Gastroesophageal sphincter (tissue), 4 donors: ENCODE measurements around the gene ABCC6. TPM values are rescaled to one million over a fixed set of nuclear protein-coding genes. Genes with fewer than 3 reads are reported as not detected.

ENCODE experiments used
- ATAC-seq: fragments of 150-250 bp; one replicate; pipeline ENCODE4 v1.9.1; 2016; ENCODE audit warnings: mild to moderate bottlenecking, moderate library complexity
- H3K27ac ChIP-seq, 4 donors: fragments of 200-600 bp; sonication (generic) in 3 of 4; 1 replicate in 3 of 4; 2 replicates in 1 of 4; pipeline ENCODE4 v1.5.1; 2016 to 2019
- H3K27me3 ChIP-seq: fragments of 200-600 bp; sonication (generic); one replicate; pipeline ENCODE4 v1.5.1; 2019
- H3K36me3 ChIP-seq, 2 donors: fragments of 200-600 bp; sonication (generic); one replicate each; pipeline ENCODE4 v1.5.1; 2019; ENCODE audit warnings: control low read depth in 1 of 2
- H3K4me1 ChIP-seq, 3 donors: fragments of 200-600 bp; sonication (generic); 1 replicate in 2 of 3; 2 replicates in 1 of 3; pipeline ENCODE4 v1.5.1; 2016 to 2019; ENCODE audit warnings: control low read depth in 2 of 3
- H3K4me3 ChIP-seq, 2 donors: fragments of 200-600 bp; sonication (generic); one replicate each; pipeline ENCODE4 v1.5.1; 2019; ENCODE audit warnings: mild to moderate bottlenecking in 1 of 2, moderate library complexity in 1 of 2
- H3K9me3 ChIP-seq, 3 donors: fragments of 200-600 bp; sonication (generic); one replicate each; pipeline ENCODE4 v1.5.1; 2017 to 2019; ENCODE audit warnings: control low read depth in 2 of 3
- EP300 ChIP-seq: sonication (generic); formaldehyde crosslinking; IDR thresholded peaks from one replicate; pipeline ENCODE4 v1.6.1; 2017; ENCODE audit warnings: antibody characterized with exemption, mild to moderate bottlenecking
- POLR2A ChIP-seq, 2 donors: fragments of 450-650 bp; IDR thresholded peaks; one replicate each; pipeline ENCODE4 v1.6.1; 2017; ENCODE audit warnings: antibody characterized with exemption in 2 of 2, mild to moderate bottlenecking in 2 of 2, moderate library complexity in 1 of 2
- POLR2AphosphoS5 ChIP-seq: sonication (generic); formaldehyde crosslinking; IDR thresholded peaks from one replicate; pipeline ENCODE4 v1.6.1; 2017; ENCODE audit warnings: antibody characterized with exemption
- WGBS, 2 donors: methylation state at CpG; one replicate each; pipeline ENCODE4 v1.1.5; 2018; ENCODE audit warnings: low coverage in 1 of 2; 5-methylcytosine and 5-hydroxymethylcytosine counted together
- total RNA-seq, 4 donors: library from RNA; depleted of rRNA; stranded (reverse); fragments of >200 nt; gene quantifications; one replicate each; pipeline ENCODE4 v1.1.0, GENCODE V29; 2016
- TF ChIP-seq, protein P1 (sequence below), 4 experiments: fragments of 200-600 bp in 2 of 4; fragments of 450-650 bp in 2 of 4; sonication (generic) in 1 of 4; IDR thresholded peaks; one replicate each; pipeline ENCODE4 v1.5.1; 2017 to 2019; ENCODE audit warnings: antibody characterized with exemption in 4 of 4, mild to moderate bottlenecking in 2 of 4, moderate library complexity in 2 of 4

ABCC6 gene
- total RNA-seq, 4 donors from 2014 or later, result 0.93 to 1.0 (median 0.94) TPM

DNA sequence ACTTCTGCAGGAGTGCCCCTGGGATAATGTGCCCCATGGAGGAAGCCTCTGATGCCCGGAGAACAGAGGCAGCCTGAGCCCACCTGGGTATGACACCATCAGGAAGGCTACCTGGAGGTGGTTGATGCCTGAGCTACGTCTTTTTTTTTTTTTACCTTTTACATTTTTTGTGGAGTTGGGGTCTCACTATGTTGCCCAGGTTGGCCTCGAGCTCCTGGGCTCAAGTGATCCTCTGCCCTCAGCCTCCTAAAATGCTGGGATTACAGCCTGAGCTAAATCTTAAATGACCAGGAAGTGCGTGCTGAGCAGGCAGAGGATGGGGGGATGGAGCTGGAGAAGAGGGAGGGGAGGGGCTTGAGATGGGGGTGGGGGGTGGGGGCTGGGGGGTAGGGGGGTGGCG, 32.7 kb downstream of the ABCC6 start:
- H3K4me1 ChIP-seq, result peaks cover 0 to 12% (median 0%) of the 10 kb centered on the region in 3 donors
- H3K27ac ChIP-seq, result no peak overlapping the region
- no peaks in the 10 kb centered on the region for H3K36me3 ChIP-seq
- TF ChIP-seq EP300 (no peak), POLR2AphosphoS5 (no peak), POLR2A (IDR thresholded peaks at IDR 0.05) (no peak)
- TF ChIP-seq, protein P1, sequence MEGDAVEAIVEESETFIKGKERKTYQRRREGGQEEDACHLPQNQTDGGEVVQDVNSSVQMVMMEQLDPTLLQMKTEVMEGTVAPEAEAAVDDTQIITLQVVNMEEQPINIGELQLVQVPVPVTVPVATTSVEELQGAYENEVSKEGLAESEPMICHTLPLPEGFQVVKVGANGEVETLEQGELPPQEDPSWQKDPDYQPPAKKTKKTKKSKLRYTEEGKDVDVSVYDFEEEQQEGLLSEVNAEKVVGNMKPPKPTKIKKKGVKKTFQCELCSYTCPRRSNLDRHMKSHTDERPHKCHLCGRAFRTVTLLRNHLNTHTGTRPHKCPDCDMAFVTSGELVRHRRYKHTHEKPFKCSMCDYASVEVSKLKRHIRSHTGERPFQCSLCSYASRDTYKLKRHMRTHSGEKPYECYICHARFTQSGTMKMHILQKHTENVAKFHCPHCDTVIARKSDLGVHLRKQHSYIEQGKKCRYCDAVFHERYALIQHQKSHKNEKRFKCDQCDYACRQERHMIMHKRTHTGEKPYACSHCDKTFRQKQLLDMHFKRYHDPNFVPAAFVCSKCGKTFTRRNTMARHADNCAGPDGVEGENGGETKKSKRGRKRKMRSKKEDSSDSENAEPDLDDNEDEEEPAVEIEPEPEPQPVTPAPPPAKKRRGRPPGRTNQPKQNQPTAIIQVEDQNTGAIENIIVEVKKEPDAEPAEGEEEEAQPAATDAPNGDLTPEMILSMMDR (IDR thresholded peaks at IDR 0.05), result no peak
- WGBS, 2 donors, result 80 to 83% methylated on average over 1 to 3 of the region's 5 CpGs
- no peak overlapping the region for H3K4me3 ChIP-seq
- H3K9me3 ChIP-seq, result no peaks in the 10 kb centered on the region
- H3K27me3 ChIP-seq, result no peaks in the 10 kb centered on the region
- no peak for ATAC-seq

DNA sequence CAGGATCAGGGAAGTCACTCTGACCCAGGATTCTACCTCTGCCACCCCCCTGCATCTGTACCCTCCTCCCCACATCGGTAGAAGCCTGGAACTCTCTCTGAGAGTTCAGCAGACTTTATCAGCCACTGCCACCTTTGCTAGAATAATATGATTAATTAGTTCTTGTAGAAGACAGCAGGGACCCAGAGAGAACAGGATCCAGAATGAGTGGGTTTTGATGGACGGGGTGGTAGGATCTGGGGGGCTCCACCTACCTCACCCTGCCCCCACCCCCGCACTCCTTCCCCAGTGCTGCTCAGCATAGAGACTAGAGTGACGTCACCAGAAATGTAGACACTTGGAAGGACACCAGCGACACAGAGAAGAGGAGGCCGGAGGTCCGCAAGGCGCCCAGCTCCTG, 33.5 kb downstream of the ABCC6 start:
- Histone ChIP-seq H3K4me1 (peaks cover 0 to 12% (median 0%) of the 10 kb centered on the region in 3 donors), H3K4me3 (no peak overlapping the region), H3K27me3 (no peaks in the 10 kb centered on the region), H3K27ac (no peak overlapping the region), H3K36me3 (no peaks in the 10 kb centered on the region), H3K9me3 (no peaks in the 10 kb centered on the region)
- TF ChIP-seq, protein P1 (IDR thresholded peaks at IDR 0.05), result no peak
- TF ChIP-seq EP300 (no peak), POLR2AphosphoS5 (no peak), POLR2A (IDR thresholded peaks at IDR 0.05) (no peak)
- no peak for ATAC-seq
- whole genome bisulfite sequencing, 2 donors, result 76 to 100% methylated on average over 2 to 8 of the region's 8 CpGs

DNA sequence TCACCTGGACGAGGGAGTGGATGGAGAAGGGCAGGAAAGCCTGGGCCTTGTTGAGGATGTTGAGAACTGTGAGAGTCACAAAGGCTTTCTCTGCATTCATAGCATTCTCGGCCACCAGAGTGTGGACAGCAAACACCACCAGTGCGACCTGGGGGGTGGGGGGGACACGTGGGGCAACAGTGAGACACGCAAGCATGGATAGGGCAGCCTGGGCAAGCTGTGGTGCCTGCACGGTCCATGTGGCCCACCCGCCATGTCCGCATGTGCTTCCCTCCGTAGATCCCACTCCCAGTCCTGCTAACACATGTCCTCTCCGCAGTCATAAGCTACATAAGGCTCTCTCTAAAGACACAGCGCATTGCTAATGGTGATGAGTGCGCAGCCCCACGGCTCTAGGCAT, 34.5 kb downstream of the ABCC6 start:
- Histone ChIP-seq H3K9me3 (no peaks in the 10 kb centered on the region), H3K27me3 (no peaks in the 10 kb centered on the region), H3K36me3 (no peaks in the 10 kb centered on the region), H3K4me1 (peaks cover 0 to 12% (median 0%) of the 10 kb centered on the region in 3 donors), H3K27ac (no peak overlapping the region), H3K4me3 (no peak overlapping the region)
- no peak for TF ChIP-seq POLR2AphosphoS5
- no peak for TF ChIP-seq POLR2A (IDR thresholded peaks at IDR 0.05)
- TF ChIP-seq, protein P1 (IDR thresholded peaks at IDR 0.05), result no peak
- TF ChIP-seq EP300, result no peak
- 94 to 100% methylated on average over 3 to 4 of the region's 13 CpGs for WGBS, 2 donors
- ATAC-seq, result no peak

DNA sequence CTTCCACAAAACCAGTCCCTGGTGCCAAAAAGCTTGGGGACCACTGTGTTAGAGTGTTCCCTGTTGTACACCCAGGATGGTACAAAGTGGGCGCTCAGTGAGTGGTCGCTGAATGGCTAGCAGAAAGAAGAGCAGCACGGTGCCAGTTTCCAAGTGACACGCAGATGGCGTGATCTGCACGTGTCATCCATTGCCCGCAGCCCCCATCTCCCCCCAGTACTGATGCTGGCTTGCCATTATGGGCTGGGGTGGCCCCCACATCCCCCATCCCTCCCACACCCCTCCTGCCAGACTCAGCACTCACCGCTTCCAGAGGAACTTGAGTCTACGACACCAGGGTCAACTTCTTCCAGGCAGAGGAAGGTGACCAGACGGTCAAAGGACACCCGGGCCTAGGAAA, 36.5 kb downstream of the ABCC6 start:
- no peak overlapping the region for H3K4me3 ChIP-seq
- no peaks in the 10 kb centered on the region for H3K27me3 ChIP-seq
- H3K27ac ChIP-seq, result no peak overlapping the region
- no peak for ATAC-seq
- peaks cover 0 to 7% (median 0%) of the 10 kb centered on the region in 3 donors for H3K4me1 ChIP-seq
- 89% methylated on average over 6 of the region's 11 CpGs; no CpG with 5 or more reads in 1 of the 2 donors for WGBS, 2 donors
- no peaks in the 10 kb centered on the region for H3K36me3 ChIP-seq
- TF ChIP-seq POLR2A (IDR thresholded peaks at IDR 0.05) (no peak), POLR2AphosphoS5 (no peak), EP300 (no peak)
- TF ChIP-seq, protein P1 (IDR thresholded peaks at IDR 0.05), result no peak
- H3K9me3 ChIP-seq, result no peaks in the 10 kb centered on the region

DNA sequence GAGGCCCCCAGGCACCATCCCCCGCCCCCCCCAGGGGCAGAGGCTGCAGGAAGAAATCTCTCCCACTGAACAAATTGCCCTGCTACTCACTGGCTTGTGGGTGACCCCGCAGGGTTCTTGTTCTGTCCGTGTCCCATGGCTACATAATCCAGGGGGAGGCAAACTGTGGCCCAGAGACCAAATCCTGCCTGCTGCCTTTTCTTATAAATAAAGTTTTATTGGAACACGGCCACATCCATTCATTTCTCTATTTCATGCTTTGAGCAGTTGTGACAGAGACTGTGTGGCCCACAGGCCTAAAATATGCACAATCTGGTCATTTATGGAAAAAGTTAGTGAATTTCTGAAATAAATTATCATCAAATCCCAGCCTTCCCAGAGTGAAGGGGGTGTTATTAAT, 38.2 kb downstream of the ABCC6 start:
- Histone ChIP-seq H3K4me1 (no peaks in the 10 kb centered on the region), H3K4me3 (no peak overlapping the region), H3K36me3 (no peaks in the 10 kb centered on the region), H3K27me3 (no peaks in the 10 kb centered on the region), H3K9me3 (no peaks in the 10 kb centered on the region), H3K27ac (no peak overlapping the region)
- WGBS, 2 donors, result 80% methylated on average over 3 of the region's 4 CpGs; no CpG with 5 or more reads in 1 of the 2 donors
- no peak for TF ChIP-seq POLR2AphosphoS5
- TF ChIP-seq POLR2A (IDR thresholded peaks at IDR 0.05), result no peak
- TF ChIP-seq, protein P1 (IDR thresholded peaks at IDR 0.05), result no peak
- no peak for TF ChIP-seq EP300
- ATAC-seq, result no peak
